CD4-positive, alpha-beta T cell treated with Interleukin-15 for 4 hours (primary cell): ENCODE data around the gene DDX39A.
"Not testable (repeated sequence)": the region's sequence is repeated elsewhere in the genome, so short reads cannot be mapped to it uniquely, and the experiment has no call there.

Source experiments
- DNase-seq: peaks from one replicate; pipeline ENCODE4 v3.0.0-alpha.2; 2020; ENCODE audit warnings: low spot score

Gene DDX39A

DNA sequence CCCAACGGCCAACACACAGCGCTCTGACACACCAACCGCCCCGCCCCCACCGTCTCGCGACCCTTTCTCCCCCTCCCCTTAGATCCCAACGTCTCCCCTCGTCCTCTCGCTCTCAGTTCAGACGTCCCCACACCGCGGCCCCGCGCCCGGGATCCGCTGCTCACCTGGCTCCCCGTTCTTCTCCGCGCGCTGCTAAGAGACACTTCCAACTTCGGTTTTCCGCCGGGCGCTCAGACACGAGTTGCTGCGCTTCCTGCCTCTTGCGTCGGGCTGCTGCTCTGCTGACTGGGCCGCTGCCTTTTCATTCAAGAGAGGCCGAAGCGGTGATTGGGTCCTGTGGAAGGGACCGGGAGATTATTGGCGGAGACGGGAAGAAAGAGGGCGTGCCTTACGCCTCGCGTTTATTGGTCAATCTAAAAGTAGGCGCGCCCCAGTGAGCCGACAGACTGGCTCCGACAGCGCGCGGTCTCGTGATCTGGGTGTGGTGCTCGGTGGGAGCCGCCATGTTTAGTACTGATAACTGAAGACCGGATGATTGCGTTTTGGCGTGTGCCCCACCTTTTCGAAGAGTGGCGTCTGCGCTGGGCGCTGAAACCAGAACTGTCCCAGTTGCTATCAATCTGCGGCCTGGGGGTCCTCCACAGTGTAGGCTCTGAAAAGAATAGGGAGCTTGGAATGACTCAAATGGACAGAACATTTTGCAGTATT is at the start of gene DDX39A:
DDX39A (minus strand) TSS at position 236 of the 708 bp plus-strand sequence. CDS start 6,121 bp downstream, outside the sequence.
- DNase-seq = peak; percentile 99

DNA sequence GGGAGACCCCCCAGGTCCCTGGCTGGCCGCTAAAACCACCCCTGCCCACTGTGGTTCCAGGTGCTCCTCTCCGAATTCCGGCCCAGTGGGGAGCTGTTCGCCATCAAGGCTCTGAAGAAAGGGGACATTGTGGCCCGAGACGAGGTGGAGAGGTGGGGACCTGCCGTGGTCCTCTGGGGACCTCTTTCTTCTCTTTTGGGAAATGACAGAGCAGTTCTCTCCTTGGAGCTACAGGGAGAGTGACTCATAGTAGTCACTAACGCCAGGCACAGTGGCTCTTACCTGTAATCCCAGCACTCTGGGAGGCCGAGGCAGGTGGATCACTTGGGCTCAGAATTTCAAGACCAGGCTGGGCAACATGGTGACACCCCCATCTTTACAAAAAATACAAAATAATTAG is 48.7 kb upstream of the DDX39A start:
- DNase-seq = no peak

- no peak for DNase-seq
Observed at GRCh38 chr19:14467391-14467790, 48.2 kb upstream of the DDX39A start.

DNA sequence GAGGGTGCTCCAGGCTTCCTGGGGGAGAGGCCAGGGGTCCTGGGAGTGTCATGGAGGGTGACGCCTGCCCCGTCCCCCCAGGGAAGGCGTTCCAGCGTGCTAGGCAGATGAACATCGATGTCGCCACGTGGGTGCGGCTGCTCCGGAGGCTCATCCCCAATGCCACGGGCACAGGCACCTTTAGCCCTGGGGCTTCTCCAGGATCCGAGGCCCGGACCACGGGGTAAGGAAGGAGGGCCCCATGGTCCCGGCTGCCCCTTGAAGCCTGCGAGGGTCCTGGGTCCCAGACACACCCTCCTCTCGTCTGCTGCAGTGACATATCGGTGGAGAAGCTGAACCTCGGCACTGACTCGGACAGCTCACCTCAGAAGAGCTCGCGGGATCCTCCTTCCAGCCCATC is 44.6 kb upstream of the DDX39A start:
- no peak for DNase-seq

GRCh38 chr19:14462401-14462800 is 43.3 kb upstream of the DDX39A start:
- DNase-seq = not testable (repeated sequence)

DNA sequence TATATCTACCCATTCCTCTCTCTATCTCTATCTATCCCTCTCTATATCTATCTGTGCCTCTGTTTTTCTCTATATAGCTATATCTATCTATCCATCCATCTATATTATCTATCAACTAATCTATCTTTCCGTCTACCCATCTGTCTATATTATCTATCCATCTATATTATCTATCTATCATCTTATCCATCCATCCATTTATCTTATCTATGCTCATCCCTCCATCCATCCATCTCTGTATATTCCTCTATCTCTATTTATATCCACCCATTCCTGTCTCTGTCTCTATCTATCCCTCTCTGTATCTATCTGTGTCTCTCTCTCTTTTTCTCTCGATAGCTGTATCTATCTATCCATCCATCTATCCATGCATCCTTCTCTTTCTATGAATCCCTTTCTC is 41.8 kb upstream of the DDX39A start:
- no peak for DNase-seq

DNA sequence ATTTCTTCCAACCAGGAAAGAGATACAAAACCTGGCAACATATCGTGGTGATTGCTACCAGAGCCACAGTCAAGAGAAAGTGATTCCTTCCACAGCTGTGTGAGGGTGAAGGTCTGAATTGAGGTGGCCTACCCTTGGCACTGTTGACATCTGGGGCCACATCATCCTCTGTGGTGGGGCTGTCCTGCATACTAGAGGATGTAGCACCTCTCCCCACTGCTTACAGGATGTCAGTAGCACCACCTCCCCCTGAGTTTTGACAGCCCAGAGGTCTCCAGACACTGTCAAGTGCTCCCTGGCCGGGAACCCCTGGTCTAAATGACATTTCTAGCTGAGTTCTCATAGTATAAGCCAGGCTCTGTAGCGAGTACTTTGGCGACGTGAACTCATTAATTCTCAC is 40.6 kb upstream of the DDX39A start:
- peak; percentile 40 for DNase-seq

DNA sequence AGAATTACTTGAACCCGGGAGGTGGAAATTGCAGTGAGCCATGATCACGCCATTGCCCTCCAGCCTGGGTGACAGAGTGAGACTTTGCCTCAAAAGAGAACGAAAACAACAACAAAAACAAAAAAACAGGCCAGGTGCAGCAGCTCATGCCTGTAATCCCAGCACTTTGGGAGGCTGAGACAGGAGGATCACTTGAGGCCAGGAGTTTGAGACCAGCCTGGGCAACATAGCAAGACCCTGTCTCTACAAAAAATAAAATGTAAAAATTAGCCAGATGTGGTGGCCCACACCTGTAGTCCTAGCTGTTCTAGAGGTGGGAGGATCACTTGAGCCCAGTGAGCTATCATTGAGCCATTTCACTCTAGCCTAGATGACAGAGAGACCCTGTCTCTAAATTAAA is 33.2 kb upstream of the DDX39A start:
- not testable (repeated sequence) for DNase-seq

DNA sequence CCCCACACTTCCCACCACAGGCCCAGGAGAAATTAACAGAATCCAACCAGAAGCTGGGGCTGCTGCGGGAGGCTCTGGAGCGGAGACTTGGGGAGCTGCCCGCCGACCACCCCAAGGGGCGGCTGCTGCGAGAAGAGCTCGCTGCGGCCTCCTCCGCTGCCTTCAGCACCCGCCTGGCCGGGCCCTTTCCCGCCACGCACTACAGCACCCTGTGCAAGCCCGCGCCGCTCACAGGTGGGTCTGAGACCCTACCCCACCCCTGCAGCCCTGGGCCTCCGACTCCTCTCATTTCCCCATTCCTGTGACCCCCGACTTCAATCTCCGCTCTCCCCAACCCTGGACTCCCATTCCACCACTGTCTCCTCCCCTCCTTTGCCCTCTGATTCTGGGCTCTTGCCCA is 31.7 kb upstream of the DDX39A start:
- no peak for DNase-seq

- peak; percentile 25 for DNase-seq
Observed at GRCh38 chr19:14450168-14450874, 31.2 kb upstream of the DDX39A start.

DNA sequence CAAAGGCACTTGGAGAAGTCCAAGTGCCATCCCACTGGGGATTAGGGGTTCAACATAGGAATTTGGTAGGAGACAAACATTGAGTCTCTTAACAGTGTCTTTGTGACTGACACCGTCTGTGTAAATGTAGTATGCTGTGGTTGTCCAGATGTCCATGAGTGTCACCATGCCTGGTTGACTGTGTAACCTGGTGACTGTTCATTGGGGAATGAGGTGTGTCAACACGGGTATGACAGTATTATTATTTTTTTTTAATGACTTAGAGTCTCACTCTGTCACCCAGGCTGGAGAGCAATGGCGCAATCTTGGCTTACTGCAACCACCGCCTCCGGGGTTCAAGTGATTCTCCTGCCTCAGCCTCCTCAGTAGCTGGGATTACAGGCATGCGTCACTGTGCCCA is 30.2 kb upstream of the DDX39A start:
- no peak for DNase-seq

DNA sequence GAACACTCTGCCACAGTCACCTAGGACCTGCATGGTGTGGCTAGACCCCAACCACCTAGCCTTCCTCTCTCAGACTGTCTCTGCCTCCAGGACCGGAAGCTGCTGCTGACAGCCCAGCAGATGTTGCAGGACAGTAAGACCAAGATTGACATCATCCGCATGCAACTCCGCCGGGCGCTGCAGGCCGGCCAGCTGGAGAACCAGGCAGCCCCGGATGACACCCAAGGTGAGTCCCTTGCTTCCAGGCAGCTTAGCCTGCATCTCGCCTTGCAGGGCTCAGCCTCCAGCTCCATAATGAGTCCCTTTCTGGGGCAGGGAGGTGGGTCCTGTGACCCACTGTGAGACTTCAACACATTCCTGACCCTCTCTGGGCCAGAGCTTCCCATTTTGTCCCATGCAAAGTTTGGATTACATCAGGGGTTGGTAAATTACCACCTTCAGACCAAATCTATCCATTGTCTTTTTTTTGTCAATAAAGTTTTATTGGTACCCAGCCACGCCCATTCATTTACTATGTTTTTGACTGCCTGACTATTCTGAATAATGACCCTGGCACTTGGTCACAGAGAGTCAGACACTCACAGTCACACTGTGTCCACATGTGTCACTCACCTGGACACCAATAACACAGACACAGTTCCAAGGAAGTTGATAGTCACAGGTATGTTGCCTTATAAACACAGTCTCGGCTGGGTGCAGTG is 27.3 kb upstream of the DDX39A start:
- no peak for DNase-seq

DNA sequence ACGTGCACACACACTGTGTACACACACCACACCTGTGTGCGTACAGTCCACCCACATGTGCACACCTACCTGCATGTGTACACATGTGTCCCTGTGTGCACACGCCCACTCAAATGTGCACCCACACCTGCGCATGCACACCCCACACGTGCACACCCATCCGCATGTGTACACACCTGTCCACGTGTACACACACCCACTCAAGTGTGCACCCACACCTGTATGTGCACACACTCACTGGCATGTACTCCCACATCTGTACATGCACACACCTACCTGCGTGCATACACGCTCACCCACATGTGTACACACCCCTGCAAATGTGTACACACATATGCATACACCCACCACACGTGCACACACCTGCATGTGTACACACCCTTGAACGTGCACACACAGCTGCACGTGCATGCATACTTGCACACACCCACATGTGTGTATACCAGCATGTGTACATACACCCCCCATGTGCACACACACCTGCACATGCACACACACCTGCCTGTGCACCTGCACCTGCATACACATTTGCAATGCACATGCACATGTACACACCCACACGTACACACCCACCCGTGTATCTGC is 24.6 kb upstream of the DDX39A start:
- no peak for DNase-seq

DNA sequence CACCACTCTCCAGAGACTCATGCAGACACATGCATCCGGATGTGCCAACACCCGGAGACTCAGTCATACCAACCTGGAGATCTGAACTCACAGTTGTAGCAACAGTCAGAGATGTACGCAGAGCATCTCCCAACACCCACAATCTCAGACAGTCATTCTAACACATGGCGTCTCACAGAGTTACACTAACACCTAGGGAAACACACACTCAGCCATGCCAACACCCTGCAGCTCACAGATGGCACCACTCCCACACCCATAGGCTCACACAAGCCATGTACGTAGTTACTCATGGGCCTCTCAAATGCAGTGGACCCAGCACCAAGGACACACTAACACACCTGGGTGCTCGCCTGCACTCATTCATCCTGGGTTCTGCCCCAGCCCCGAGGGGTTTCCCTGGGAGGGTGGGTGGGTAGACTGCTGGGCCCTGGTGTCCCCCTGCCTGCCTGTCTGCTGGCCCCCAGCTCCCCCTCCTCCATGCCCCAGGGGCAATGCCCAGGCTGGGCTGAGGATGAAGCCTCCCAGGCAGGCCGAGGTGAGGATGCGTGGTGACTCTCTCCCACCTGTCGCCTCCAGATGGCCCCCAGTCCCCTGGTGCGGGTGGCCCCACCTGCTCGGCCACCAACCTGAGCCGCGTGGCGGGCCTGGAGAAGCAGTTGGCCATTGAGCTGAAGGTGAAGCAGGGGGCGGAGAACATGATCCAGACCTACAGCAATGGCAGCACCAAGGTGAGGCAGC is 23.9 kb upstream of the DDX39A start:
- DNase-seq = no peak

GRCh38 chr19:14441041-14441938 is 22.1 kb upstream of the DDX39A start:
- DNase-seq = no peak

DNA sequence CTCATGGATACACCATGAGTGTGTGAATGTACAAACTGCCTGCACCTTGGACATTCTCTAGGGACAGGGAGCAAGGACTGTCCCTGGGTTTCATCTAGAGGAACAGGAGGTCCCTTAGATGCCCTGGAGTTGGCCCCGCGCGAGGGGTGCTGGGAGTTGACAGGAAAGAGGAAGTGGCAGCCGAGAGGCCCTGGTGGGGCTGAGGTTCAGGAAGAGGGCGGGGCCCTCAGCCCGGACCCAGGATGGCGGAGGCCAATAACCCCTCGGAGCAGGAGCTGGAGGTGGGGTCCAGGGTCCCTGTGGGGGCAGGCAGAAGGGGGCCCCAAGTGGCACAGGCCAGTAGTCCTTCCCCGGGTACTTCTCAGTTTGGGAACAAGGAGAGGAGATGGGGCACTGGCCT is 20.9 kb upstream of the DDX39A start:
- DNase-seq = peak; percentile 74

DNA sequence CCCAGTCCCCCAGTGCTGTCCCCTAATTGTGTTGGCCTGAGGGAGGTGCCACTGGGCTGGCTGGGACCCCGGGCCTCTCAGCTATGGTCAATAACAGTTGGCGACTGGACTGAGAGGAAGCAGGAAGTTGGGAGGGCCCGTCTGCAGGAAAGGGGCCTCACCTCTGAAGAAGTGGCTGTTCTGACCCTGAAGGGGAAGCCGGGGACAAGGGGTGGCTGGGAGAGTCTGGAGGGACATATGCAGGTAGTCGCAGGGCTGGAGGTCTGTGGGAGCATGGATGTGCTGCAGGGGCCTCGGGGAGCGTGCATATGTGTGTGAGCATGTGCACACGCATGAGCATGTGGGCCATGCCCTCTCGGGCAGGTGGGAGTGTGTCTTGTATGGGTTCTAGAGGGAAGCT is 19.9 kb upstream of the DDX39A start:
- DNase-seq = no peak

- DNase-seq = no peak
Observed at GRCh38 chr19:14437578-14438140, 18.5 kb upstream of the DDX39A start.

GRCh38 chr19:14435320-14436050 is 16.3 kb upstream of the DDX39A start:
- DNase-seq = no peak
